Activated CD4-positive, CD25-positive, alpha-beta regulatory T cell treated with anti-CD3 and anti-CD28 coated beads, Interleukin-2, amount 50 U/mL, for 72 hours (primary cell): Measurements from ENCODE around the gene AIRE.

Experiments used
- DNase-seq: peaks from one replicate; pipeline ENCODE4 v3.0.0; 2021

The AIRE gene

DNA sequence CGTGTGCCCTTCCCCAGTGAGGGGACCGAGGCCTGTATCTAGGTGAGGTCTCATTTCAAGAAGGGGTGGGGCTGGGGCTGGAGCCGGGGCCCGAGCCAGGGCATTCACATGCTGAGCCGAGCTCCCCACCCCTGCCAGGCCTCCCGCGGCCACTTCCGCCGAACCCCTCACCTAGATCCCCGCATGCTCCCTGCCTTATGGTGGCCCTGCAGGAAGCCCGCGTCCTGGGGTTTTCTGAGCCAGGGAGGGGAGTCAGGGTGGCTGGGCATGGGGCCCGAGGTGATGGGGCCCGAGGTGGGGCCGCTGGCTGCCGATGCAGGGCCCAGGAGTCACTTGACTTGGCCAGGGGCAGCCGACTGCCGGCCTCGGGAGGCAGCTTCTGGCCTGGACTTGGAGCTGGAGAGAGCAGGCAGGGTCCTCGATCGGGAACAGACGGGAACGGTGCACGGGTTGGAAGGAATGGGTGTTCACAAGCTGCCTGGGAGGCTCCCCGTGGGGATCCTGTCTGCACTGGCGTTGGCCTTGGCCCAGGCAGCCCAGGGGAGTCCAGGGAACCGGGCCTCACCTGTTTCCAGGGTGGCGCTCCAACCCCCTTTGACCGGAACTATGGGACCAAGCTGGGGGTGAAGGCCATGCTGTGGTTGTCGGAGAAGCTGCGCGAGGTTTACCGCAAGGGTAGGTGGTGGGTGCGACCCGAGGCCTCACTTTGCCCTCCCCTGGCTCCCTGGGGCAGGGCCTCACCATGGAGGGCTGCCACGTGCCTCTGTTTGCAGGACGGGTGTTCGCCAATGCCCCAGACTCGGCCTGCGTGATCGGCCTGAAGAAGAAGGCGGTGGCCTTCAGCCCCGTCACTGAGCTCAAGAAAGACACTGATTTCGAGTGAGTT lies 40.0 kb downstream of the AIRE start:
- no peak for DNase-seq

DNA sequence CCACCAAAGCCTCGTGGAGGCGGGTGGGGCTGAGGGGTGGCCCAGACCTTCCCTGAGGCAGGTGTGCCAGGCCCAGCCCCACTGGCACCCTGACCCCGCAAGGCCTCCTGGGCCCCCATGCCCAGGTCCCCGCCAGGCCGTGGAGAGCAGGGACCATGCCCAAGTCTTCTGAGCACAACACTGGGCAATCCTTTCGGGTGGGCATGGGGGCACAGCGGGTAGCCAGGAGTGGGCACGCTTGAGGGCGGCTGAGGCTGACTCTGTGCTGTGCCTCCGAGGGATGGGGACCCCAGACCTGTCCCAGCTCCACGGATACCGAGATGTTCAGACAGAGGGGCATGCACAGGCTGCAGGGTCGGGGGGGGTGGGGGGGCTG lies 40.6 kb downstream of the AIRE start:
- no peak for DNase-seq

DNA sequence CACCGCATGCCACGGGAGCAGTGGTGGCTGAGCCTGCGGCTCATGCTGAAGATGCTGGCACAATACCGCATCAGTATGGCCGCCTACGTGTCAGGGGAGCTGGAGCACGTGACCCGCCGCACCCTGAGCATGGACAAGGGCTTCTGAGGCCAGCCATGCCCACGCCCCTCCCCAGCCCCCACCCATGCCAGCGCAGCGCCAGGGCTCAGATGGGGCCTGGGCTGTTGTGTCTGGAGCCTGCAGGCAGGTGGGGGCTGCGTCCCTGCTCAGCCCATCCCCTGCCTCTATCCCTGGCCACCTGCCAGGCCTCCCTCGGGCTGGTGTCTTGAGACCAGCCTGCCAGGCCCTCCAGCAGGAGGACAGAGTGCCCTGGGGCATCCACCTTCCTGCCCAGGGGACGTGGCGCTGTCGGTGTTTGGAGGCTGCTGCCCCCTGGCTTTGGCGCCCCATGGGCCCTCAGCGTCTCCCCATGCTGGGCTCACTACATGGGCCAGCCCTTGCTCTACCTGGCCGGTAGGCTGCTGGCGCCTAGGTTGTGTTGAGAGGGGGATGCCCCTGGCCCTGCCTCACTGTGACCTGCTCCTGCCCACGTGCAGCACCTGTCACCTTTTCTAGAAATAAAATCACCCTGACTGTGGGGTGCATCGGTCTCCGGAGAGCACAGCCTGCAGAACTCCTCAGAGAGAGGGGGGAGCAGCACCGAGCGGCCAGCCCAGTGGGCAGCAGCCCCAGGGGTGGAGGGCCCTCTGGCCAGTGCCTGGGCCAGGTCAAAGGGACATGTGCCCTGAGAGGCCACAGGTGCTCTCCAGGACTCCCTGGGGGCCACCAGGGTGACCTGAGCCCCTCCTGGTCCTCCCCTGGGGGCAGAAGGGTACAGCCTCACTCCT lies 41.3 kb downstream of the AIRE start:
- no peak for DNase-seq

DNA sequence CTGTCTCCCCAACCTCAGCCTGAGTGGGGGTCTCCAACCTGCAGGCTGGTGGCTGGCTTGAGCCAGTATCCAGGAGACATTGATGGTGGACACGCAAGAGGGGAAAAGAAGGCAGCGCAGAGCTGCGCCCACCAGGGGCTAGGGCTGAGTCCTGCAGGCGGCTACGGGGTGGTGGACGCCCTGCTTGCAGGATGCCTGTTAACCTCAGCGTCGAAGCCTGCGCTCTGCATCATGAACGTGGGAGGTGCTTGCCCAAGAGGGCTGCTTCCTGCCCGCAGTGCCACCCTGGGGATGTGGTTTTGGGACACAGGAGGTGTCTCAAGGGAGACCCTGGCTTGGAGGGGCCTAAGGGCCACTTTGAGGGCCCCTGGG lies 41.9 kb downstream of the AIRE start:
- no peak for DNase-seq

DNA sequence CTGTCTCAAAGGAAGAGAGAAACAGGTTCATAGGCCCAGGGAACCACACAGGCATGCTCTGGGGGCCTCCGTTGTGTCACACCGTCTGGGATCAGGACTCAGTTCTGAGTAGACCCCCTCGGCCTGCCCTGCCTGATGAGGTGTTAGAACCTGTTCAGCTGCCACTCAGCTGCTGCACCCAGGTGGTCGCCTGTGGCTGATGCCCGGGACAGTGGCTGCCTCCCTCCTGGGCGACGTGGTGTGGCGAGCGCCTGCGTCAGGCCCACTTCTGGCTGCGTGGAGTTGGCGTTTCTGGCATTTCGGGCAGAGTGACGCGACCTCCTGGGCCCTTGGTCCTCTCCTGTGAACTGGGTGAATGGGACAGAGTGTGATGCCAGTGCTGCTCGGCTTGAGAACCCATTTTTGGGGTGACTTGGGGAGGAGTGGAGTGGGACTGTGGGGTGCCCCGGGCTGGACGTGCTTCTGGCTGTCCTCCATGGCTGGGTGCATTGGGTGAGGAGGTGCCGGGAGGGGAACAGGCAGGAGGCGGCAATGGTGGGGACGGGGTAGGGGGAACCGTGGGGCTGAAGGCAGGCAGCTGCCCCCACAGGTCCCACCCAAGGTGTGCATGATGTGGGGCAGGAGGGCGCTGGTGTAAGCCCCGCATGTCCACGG lies 42.7 kb downstream of the AIRE start:
- DNase-seq = no peak

DNA sequence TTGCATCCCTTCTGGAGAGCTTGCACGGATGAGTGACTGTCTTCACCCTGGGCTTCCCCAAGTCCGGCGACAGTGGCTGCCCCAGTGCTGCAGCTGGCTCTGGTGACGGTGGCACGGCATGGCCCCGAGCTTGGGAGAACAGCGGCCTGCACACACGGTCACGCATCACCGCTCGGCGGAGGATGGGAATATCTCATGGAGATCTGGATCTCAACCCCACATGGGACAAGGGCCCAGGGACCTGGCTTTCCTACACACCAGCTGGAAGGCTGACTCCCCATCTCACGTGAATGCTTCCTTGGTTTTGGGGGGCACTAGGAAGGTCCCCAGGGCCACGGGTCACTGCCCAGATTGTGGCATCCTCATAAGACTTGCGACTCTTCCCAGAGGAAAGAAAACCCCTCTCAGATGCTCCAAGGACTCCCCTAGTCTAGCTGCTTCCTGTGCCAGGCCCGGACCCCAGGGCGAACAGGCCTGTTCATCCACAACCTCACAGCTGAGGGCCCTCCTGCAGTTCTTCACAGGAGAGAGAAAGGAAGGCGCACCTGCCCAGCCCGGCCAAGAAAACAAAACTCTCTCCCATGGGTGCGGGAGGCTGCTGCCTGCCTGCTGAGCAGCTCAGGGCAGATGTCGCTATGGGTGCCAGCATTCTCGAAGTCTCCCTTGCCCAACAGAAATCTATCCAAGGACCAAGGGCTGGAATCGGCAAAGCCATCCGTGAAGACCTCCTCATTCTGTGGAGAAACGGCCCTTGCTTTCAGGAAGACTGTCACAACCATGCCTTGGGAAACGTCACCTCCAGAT lies 43.6 kb downstream of the AIRE start:
- DNase-seq = no peak

DNA sequence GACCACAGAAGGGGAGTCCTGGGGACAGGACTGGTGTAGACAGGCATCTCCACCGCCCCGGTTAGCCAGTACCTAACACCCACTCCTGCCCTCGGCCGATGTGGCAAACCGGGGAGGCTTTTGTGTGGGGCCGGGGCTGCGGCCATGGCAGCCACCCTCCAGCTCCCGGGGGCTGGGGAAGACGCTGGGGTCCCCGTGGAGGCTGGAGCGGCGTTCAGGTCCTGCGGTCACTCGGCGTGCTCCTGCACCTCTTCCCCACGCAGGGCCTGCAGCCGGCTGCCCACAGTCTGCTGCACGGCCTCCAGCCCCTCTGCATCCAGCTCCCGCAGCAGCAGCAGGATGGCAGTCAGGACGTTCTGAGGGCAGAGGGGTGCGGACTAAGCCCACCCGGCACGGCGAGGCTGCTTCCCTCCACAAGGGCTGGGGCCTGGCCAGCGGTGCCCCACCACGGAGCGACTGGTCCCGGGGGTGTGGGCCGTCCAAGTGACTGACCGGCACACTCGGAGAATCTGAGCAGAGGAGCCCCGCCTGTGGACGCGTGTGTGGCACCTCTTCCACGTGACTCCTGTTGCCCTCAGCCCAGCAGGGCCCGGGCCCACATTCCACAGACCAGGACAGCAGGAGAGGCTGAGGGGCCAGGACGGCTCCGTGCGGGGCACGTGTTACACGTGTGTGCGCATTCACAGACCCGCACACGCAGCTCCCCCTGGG lies 44.5 kb downstream of the AIRE start:
- no peak for DNase-seq

DNA sequence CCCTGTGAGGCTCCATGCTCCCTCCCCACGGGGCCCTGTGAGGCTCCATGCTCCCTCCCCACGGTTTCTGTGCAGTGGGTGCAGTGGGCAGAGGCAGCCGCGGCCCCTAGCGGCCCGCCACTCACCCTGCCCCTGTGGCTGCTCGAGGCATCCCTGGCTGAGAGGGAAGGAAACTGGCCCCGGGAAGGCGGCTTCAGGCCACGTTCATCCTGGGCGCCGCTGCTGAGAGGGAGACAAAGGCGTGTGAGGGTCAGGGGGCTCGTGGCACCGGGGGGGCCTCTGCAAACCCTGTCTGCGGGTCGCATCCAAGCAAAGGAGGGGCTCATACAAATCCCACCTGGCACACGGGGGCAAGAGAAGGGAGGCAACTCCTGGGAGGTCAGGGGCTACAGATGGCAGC lies 45.0 kb downstream of the AIRE start:
- DNase-seq = no peak

DNA sequence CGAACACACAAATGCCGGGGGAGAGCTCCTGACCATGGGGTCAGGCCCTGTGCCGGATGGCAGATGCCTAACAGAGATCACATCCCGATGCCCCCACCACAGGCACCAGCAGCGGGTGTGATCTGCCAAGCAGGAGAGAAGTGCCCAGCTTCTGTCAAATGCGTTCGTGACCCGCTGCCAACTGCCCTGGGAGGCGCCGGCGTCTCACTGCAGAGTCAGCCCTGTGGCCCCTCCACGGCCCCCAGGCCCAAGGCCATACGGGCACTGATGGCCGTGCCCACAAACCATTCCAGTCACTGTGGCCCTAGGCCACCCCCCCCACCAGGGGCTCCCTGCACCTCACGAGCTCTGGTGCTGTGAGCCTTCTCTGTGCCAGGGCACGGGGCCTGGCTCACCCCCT lies 45.5 kb downstream of the AIRE start:
- no peak for DNase-seq

DNA sequence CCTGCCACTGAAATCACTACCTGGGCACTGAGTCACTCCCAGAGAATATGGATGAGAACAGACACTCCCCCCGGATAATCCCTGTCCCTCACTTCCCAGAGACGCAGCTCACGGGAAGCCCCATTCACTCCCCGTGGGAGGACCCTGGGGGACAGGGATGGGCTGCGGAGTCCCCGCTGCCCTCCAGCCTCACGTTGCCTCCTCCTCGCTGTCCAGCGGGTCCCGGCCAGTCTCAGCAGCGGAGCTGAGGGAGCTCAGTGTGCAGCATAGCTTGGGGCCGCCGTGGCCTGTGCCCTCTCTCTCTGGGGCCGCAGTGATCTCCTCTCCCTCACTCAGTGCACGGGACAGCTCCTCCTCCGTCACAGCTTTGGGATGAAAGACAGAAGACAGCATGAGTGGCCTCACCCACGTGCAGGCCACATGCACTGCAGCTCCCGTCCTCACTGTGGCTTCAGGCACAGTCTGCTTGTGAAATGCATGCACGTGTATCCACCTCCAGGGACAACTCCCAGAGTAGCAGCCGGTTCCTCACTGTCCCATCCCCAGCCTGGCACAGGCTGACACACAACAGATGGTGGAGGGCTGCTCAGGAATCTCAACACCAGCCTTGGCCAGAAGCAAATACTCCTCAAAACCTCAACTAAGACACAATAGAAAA lies 46.1 kb downstream of the AIRE start:
- no peak for DNase-seq

DNA sequence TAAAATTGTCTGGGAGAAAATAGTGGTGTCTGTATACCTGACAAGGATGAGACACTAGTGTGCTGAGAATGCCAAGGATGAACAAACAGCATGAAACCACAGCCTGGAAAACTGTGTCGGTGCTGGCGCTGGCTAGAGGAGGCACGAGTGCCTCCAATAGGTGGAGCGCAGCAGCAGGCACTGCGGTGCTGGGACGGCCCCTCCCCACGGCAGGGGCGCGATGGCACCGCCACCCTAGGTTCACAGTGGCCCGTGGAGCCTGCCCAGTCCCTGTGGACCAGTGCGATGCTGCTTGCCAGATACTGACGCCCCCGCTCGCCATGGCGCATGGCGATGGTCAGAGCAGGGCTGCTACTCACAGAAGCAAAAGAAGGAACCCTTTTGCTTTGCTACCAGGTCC lies 46.7 kb downstream of the AIRE start:
- no peak for DNase-seq

DNA sequence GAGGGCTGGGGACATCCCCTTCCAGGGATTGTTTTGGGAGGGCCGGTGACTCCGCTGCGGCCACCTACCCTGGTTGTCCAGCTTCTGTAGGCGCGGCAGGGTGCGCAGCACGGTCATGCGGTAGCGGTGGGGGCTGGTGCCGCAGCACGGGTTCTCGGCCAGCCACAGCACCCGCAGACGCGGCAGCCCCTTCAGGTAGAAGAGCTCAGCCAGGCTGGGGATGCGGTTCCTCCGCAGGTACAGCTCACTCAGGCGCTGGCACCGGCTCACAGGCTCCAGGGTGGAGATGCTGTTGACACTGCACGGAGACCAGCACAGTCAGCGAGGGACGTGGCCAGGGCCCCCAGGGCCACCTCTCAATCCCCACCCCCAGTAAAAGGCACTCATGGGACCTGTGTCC lies 47.3 kb downstream of the AIRE start:
- no peak for DNase-seq

DNA sequence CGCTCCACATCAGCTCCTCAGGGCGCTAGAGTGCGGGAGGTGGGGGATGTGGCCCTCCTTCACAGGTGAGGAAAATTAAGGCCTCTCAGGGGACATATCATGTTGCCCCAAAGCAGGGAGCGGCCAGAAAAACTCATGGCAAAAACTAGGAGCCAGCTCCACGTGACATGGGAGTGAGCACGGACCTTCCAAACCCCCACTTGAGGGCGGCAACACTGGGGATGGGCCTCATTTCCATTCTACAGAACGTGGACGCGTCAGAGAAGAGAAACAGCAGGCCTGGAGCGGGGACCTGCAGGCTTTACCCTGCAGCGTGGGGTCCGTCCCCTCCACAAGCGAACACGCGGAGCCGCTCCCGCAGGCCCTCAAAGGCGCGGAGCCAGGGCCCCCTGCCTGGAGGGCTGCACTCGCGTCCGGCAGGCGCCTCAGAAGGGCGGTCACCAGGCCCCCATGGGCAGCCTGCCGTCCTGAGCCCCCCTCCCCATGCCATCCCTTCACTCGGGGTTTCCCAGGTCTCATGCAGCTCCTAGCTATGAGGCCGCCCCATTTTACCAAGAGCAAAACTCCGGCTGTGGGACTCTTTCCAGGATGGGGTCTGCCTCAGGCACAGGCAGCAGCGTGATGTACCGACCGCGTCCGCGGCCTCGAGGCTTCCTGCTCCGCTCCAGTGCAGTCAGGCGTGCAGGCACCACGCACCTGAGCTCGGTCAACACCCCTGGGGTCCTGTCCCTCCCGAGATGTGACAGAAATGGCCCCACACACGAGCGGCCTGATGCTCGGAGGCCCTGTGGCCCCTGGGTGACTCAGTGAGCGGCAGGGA lies 48.0 kb downstream of the AIRE start:
- no peak for DNase-seq

DNA sequence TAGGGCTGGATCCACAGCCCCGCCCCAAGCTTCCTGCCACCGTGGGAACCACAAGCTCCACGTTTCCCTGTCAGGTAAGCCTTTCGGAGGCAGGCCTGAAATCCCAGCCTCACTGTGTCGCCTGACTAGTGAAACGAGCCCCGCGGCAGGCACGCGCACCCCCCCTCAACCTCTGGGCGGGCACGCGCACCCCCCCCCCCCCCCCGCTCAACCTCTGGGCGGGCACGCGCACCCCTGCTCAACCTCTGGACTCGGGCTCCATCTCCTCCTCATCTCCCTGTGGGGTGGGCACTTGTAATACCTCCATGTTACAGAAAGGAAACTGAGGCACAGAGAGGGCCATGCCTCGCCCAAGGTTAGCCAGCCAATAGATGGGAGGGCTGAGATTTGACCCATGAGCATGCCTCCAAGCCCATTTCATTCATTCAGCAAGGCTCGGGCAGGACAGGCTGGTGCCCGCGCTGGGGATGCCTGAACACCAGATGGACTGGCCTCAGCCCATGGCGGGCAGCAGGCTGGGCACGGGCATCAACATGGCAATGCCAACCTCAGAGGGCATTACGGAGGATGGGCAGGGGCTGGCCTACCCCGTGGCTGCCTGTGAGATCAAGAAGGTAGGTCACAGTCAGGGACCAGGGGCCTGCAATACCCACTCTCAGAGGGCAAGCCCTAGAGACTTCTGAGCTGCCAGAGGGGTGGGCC lies 48.8 kb downstream of the AIRE start:
- DNase-seq = no peak

DNA sequence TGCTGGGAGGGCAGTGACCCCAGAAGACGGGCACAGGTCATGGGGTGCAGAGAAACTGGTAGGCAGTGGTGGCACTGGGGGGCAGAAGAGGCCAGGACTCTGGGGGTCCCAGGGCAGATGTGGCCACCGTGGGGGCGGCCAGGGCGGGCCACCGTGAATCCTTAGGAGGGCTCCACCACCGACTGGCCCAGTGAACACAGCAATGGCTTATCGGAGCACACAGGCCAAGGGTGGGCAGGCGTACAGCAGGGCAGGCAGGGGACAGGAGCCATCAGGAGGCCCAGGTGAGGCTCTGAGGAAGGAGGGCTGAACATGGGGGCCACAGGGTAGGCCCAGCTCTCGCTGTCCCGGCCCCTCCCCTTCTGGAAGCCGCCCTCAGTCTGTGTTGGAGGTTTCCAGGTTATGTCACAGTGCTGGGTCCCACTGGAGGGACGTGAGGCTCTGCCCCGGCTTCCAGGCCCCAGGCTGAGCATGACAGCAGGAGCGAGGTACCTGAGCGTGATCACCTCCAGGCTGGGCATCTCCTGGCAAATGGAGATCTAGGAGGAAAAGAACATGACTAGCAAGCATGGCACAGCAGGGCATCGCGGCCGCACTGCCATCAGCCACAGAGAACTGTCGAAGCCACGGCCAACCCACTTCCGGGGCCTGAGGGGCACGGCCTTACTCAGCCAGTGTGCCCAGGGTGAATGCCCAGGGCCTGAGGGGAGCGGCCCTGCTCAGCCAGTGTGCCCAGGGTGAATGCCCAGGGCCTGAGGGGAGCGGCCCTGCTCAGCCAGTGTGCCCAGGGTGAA lies 49.8 kb downstream of the AIRE start:
- DNase-seq = no peak

DNA sequence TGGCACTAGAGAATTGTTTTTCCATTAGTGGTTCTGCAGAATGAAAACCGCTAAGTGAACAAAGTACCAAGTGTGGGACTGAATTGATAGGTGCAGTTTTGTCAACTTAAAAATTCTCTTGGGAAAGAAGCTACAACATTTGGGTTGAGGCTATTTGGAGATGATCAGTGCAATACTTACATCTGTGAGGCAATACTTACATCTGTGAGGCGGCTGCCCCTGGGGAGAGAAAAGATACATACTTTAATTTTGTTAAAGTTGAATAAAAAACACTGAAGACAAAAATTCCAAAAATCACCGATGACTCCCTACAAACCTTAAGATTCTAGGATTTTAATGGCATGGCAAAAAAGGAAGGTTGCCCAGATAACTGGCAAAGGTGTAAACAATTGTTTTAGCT lies 51.8 kb downstream of the AIRE start:
- DNase-seq = no peak

DNA sequence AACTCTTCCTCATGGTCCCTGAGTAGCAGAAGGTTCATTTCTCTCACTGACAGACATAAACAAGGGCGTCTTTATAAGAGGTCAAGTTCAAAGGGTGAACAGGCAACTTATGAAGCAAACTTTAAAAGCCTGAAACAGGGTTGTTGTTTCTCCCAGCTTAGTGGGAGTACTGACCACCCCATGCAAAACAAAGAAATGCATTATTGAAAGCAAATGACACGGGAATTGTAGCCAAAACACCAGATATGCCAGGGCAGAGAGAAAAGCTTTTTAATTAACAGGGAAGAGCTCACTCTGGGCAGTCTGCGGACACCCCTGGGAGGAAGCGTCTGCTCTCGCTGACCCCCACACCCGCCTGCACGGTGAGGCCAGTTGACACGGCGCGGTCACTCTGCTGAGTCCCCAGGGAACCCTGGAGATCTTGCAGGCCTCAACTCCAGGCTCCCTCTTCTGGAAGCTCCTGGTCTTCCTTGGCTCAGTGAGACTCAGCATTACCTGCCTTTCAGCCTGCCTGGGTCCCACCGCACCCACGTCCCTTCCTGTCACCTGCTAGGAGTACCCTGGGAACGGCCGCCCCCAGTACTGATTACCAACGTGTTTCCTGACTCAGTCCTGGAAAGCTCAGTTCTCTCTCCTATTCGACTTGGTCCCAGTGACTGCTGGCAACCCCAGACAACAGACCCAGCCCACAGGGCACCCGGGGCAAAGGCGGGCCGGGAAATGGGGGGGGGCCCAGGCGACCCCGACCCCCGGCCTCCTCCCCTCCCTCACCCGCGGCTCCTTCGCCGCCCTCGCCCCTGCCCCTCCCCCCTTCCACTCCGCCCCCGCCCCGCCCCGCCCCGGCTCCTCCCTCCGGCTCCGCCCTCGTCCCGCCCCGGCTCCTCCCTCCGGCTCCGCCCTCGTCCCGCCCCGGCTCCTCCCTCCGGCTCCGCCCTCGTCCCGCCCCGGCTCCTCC lies 52.5 kb downstream of the AIRE start:
- no peak for DNase-seq
